GM12875 (cell line): ENCODE results near the gene ASPDH.

Experiments used
- H3K4me3 ChIP-seq: one replicate; pipeline ENCODE4 v1.5.1; 2011; ENCODE audit warnings: low read depth, low read length, control low read depth
- TF ChIP-seq, protein P1 (sequence below): IDR thresholded peaks from 2 replicates; pipeline ENCODE4 v1.5.1; 2011; ENCODE audit warnings: low read depth, mild to moderate bottlenecking, control low read depth, inconsistent platforms, low read length, moderate library complexity, borderline replicate concordance; ENCODE audit not compliant: insufficient read depth

ASPDH gene

DNA sequence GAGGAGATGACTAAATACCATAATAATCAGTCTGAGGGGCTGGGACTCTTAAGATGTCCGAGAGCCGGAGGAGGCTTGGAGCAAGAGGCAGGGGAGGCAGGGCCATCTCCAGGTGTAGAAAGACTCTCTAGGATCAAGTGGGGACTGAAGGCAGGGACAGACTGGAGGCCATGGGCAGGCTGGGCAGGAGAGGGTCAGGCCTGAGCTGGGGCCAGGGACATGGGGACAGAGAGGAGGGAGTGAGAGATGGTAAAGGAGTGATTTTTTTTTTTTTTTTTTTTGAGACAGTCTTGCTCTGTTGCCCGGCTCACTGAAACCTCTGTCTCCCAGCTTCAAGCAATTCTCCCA lies 4.9 kb downstream of the ASPDH start:
- H3K4me3 ChIP-seq: no peak overlapping the region
- TF ChIP-seq, protein P1, sequence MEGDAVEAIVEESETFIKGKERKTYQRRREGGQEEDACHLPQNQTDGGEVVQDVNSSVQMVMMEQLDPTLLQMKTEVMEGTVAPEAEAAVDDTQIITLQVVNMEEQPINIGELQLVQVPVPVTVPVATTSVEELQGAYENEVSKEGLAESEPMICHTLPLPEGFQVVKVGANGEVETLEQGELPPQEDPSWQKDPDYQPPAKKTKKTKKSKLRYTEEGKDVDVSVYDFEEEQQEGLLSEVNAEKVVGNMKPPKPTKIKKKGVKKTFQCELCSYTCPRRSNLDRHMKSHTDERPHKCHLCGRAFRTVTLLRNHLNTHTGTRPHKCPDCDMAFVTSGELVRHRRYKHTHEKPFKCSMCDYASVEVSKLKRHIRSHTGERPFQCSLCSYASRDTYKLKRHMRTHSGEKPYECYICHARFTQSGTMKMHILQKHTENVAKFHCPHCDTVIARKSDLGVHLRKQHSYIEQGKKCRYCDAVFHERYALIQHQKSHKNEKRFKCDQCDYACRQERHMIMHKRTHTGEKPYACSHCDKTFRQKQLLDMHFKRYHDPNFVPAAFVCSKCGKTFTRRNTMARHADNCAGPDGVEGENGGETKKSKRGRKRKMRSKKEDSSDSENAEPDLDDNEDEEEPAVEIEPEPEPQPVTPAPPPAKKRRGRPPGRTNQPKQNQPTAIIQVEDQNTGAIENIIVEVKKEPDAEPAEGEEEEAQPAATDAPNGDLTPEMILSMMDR: no peak

DNA sequence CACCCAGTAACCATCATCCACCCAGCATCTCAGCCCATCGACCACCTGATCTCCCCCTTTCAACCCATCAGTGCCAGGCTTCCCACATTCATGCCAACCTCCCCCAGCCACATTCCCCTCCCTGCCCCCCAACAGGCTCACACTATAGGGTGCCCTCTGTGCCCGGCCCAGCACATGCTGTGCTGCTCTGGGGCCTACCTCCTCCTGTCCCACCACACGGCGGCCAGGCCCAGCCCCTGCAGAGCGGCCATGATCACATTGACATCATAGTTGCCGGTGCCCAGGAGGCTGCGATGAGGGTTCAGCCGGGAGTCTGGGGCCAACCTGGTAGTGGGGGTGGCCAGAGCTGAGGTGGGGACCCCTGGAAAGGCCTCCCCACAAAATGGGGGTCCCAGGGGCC lies 6.3 kb downstream of the ASPDH start:
- TF ChIP-seq, protein P1: no peak

DNA sequence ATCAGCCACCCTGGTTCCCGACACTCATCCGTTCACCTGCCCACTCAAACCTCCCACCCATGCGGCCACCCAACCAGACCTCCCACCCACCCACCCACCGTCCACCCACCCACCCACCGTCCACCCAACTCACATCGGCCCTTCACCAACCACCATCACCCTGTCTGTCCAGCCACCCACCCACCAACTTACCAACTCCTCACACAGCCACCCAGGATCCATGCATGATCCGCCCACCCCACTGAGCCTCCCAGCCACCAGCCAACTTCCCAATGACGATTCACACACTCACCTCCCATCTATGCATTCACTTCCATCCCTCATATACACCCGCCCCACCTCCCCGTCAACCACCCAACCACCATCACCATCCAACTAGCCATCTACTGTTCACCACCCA lies 7.0 kb downstream of the ASPDH start:
- H3K4me3 ChIP-seq: no peak overlapping the region

More for the DNA sequence above, 6.3 kb downstream of the ASPDH start:
- H3K4me3 ChIP-seq: no peak overlapping the region

DNA sequence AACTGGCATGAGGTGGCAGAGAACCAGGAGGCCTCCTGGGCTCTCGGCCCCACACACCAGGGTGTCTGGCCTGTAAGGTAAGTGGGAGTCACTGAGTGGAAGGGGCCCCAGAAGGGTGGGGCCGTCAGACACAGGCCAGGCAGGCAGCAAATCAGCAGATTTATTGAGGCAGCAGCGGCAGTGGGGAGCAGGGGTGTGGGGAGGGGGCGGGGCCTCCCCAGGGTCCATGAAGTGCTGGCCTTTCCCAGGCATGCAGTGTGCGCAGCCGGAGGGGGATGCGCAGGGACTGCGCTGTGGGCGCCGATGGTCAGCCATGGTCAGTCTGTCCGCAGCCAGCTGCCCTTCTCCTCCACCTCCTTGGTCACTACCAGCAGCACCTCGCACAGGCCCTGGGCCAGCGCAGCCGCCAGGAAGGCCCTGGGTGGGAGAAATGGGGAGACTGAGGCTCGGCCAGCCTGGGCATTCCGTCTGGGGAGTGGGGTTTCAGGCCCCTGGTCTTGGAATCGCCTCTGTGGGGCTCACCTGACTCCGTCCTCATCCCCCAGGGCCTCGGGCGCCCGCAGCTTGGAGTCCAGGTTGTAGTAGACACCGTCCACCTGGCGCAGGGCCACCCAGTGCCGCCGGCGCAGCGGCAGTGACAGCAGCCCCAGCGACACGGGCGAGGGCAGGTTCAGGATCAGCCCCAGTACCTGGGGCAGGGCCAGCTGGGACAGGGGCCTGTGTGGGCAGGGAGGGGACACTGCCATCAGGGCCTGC lies 7.7 kb downstream of the ASPDH start:
- TF ChIP-seq, protein P1: no peak
- no peak overlapping the region for H3K4me3 ChIP-seq

More for the DNA sequence above, 7.0 kb downstream of the ASPDH start:
- TF ChIP-seq, protein P1: no peak

DNA sequence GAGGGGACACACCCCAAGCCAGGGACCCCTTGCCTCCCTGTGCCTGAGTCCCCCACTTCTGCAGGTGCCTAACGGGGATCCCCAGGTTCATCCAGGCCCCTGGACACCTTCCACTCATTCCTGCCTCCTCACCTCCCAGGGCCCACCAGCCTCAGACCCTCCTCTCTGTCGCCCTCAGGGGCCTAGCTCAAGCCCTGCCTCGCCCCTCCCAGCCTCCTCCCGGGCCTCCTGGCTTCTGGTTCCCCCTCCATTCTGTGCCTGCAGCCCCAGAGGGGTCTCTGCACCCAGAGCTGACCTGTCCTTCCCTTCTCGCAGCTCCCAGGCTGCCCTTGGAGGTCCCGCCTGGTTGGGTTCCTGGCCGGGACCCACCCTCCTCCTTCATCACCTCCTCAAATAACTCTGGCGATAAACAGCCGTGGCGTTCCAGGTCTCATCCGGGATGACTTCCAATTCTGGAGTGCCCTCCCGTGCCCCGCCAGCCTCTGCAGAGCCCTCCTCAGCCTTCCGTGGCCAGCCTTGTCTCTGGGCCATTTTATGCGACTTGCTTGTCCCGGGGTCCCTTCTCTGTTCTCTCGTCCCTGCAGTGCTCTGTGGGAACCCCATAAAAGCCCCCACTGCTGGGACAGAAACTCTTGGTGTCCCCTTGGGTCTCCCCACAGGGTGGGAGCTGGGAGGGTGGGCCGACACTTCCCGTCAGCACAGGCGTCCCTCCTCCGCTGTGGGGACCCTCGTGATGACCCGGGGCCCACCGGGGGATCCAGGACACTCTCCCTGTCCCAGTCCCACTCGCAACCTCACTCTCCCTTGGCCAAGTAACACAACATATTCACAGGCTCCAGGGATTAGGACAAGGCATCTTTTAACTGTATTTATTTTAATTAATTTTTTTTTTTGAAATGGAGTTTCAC lies 11.9 kb downstream of the ASPDH start:
- TF ChIP-seq, protein P1: no peak
- H3K4me3 ChIP-seq: no peak overlapping the region

DNA sequence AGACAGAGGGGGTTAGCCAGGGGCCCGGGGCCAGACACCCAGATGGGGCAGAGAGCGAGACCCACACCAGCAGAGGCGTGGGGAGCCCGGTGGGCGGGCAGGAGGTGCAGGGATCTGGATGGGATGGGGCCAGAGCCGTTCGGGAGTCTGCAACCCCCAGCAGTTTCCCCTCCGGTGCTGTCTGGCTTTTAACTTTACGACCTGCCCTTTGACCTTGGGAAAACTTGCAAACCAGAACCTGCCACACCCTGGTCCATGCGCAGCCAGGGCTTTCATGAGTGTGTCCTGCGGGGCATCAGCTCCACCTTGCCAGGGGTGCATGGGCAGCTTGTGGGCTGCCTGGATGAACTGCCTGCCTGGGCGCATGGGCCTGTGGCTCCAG lies 12.5 kb downstream of the ASPDH start:
- TF ChIP-seq, protein P1: no peak
- no peak overlapping the region for H3K4me3 ChIP-seq
